GM21390 (cell line): ENCODE data around the gene PPP6R2.
"Not testable (repeated sequence)": the region's sequence is repeated elsewhere in the genome, so short reads cannot be mapped to it uniquely, and the experiment has no call there.

ENCODE experiments used
- ATAC-seq: cut with Tn5 transposase; IDR thresholded peaks from one replicate; pipeline ENCODE4 v1.9.1; 2021; ENCODE audit not compliant: unreplicated experiment

Gene PPP6R2

GRCh38 chr22:50317674-50318073, 25.5 kb upstream of the PPP6R2 start:
- no peak for ATAC-seq

- no peak for ATAC-seq
Observed at GRCh38 chr22:50318356-50318697, 24.8 kb upstream of the PPP6R2 start.

GRCh38 chr22:50318698-50319411, 24.3 kb upstream of the PPP6R2 start:
- no peak for ATAC-seq

- no peak for ATAC-seq
Observed at GRCh38 chr22:50319503-50319951, 23.6 kb upstream of the PPP6R2 start.

- no peak for ATAC-seq
Observed at GRCh38 chr22:50320116-50320515, 23.0 kb upstream of the PPP6R2 start.

GRCh38 chr22:50320671-50321325, 22.3 kb upstream of the PPP6R2 start:
- ATAC-seq: no peak

- not testable (repeated sequence) for ATAC-seq
Observed at GRCh38 chr22:50322382-50323104, 20.6 kb upstream of the PPP6R2 start.

GRCh38 chr22:50323900-50324299, 19.2 kb upstream of the PPP6R2 start:
- ATAC-seq: no peak

GRCh38 chr22:50325444-50326224, 17.5 kb upstream of the PPP6R2 start:
- ATAC-seq: no peak

- no peak for ATAC-seq
Observed at GRCh38 chr22:50326225-50326955, 16.7 kb upstream of the PPP6R2 start.

- ATAC-seq: peak; percentile 82
Observed at GRCh38 chr22:50326956-50327710, 16.0 kb upstream of the PPP6R2 start, which contains the start of gene DENND6B. DENND6B (minus strand) TSS chr22:50327012; CDS start chr22:50326988, 24 bp downstream.

GRCh38 chr22:50327711-50328019, 15.5 kb upstream of the PPP6R2 start:
- ATAC-seq: no peak

- ATAC-seq: no peak
Observed at GRCh38 chr22:50329236-50329635, 13.9 kb upstream of the PPP6R2 start.

- ATAC-seq: not testable (repeated sequence)
Observed at GRCh38 chr22:50334433-50334832, 8.7 kb upstream of the PPP6R2 start.

- ATAC-seq: no peak
Observed at GRCh38 chr22:50337262-50338041, 5.7 kb upstream of the PPP6R2 start.

GRCh38 chr22:50338042-50338573, 5.0 kb upstream of the PPP6R2 start:
- no peak for ATAC-seq

- no peak for ATAC-seq
Observed at GRCh38 chr22:50338860-50339462, 4.2 kb upstream of the PPP6R2 start.
